Neural progenitor cell (in vitro differentiated cells): ENCODE data around the gene LPXN. TPM values are rescaled to one million over a fixed set of nuclear protein-coding genes. Genes with fewer than 3 reads are reported as not detected.

Experiments
- DNase-seq: peaks from one replicate; pipeline ENCODE4 v3.0.0-alpha.2; 2016; ENCODE audit warnings: low spot score
- H2AFZ ChIP-seq: fragments of 200-600 bp; sonication (generic); replicated peaks from 2 replicates; pipeline ENCODE4 v1.6.1; 2016; ENCODE audit warnings: antibody characterized with exemption
- H3F3A ChIP-seq: fragments of 200-600 bp; sonication (generic); 2 replicates; pipeline ENCODE4 v1.6.1; 2016; ENCODE audit warnings: antibody characterized with exemption, low read depth
- H3K27ac ChIP-seq: fragments of 200-600 bp; sonication (generic); 2 replicates; pipeline ENCODE4 v1.5.1; 2016; ENCODE audit warnings: mild to moderate bottlenecking
- H3K27me3 ChIP-seq: fragments of 200-600 bp; sonication (generic); 2 replicates; pipeline ENCODE4 v1.6.1; 2016; ENCODE audit warnings: mild to moderate bottlenecking, moderate library complexity
- H3K36me3 ChIP-seq: fragments of 200-600 bp; sonication (generic); 2 replicates; pipeline ENCODE4 v1.5.1; 2016
- H3K4me1 ChIP-seq: fragments of 200-600 bp; sonication (generic); 2 replicates; pipeline ENCODE4 v1.6.1; 2016; ENCODE audit warnings: mixed run types
- H3K4me2 ChIP-seq: fragments of 200-600 bp; sonication (generic); 2 replicates; pipeline ENCODE4 v1.6.1; 2016
- H3K4me3 ChIP-seq: fragments of 200-600 bp; sonication (generic); 2 replicates; pipeline ENCODE4 v1.5.1; 2016
- H3K79me2 ChIP-seq: fragments of 200-600 bp; sonication (generic); 2 replicates; pipeline ENCODE4 v1.6.1; 2016; ENCODE audit warnings: low read depth
- H3K9ac ChIP-seq: fragments of 200-600 bp; sonication (generic); 2 replicates; pipeline ENCODE4 v1.6.1; 2016
- H3K9me3 ChIP-seq: fragments of 200-600 bp; sonication (generic); 2 replicates; pipeline ENCODE4 v1.5.1; 2016; ENCODE audit warnings: low read depth
- H4K20me1 ChIP-seq: fragments of 200-600 bp; sonication (generic); 2 replicates; pipeline ENCODE4 v1.6.1; 2016; ENCODE audit warnings: low read depth
- H3K27ac Mint-ChIP-seq: 3 replicates; pipeline ENCODE4 v1.8.0; 2021; ENCODE audit warnings: mixed read lengths
- H3K27me3 Mint-ChIP-seq: 2 replicates; pipeline ENCODE4 v1.8.0; 2022; ENCODE audit warnings: low read depth, mild to moderate bottlenecking, inconsistent platforms, moderate library complexity, mixed read lengths; ENCODE audit not compliant: insufficient read depth
- H3K36me3 Mint-ChIP-seq: 3 replicates; pipeline ENCODE4 v1.8.0; 2021; ENCODE audit warnings: mixed read lengths
- H3K4me1 Mint-ChIP-seq: 3 replicates; pipeline ENCODE4 v1.8.0; 2021; ENCODE audit warnings: mixed read lengths
- H3K4me3 Mint-ChIP-seq: 3 replicates; pipeline ENCODE4 v1.8.0; 2021; ENCODE audit warnings: mild to moderate bottlenecking, moderate library complexity, mixed read lengths
- H3K9me3 Mint-ChIP-seq: 3 replicates; pipeline ENCODE4 v1.8.0; 2020; ENCODE audit warnings: mixed read lengths
- EZH2 ChIP-seq: fragments of 200-600 bp; sonication (generic); IDR thresholded peaks from 2 replicates; pipeline ENCODE4 v1.6.1; 2017; ENCODE audit warnings: antibody characterized with exemption, mild to moderate bottlenecking, moderate library complexity
- EZH2phosphoT487 ChIP-seq: fragments of 200-600 bp; sonication (generic); IDR thresholded peaks from 2 replicates; pipeline ENCODE4 v1.6.1; 2017; ENCODE audit warnings: antibody characterized with exemption
- total RNA-seq: library from RNA; depleted of rRNA; stranded (reverse); fragments of >200 nt; gene quantifications from 2 replicates; pipeline ENCODE4 v1.2.3, GENCODE V29; 2015; ENCODE audit warnings: low replicate concordance
- TF ChIP-seq, protein P1 (sequence below): fragments of 200-600 bp; sonication (generic); IDR thresholded peaks from 2 replicates; pipeline ENCODE4 v1.5.1; 2017; ENCODE audit warnings: antibody characterized with exemption, mild to moderate bottlenecking

The LPXN gene
- total RNA-seq, 1 donor from 2014 or later = 5.0 TPM

- H3K79me2 ChIP-seq = no peaks in the 10 kb centered on the region
- no peaks in the 10 kb centered on the region for H3K4me1 Mint-ChIP-seq
- TF ChIP-seq EZH2phosphoT487 = no peak
- no peak for TF ChIP-seq EZH2
- TF ChIP-seq, protein P1, sequence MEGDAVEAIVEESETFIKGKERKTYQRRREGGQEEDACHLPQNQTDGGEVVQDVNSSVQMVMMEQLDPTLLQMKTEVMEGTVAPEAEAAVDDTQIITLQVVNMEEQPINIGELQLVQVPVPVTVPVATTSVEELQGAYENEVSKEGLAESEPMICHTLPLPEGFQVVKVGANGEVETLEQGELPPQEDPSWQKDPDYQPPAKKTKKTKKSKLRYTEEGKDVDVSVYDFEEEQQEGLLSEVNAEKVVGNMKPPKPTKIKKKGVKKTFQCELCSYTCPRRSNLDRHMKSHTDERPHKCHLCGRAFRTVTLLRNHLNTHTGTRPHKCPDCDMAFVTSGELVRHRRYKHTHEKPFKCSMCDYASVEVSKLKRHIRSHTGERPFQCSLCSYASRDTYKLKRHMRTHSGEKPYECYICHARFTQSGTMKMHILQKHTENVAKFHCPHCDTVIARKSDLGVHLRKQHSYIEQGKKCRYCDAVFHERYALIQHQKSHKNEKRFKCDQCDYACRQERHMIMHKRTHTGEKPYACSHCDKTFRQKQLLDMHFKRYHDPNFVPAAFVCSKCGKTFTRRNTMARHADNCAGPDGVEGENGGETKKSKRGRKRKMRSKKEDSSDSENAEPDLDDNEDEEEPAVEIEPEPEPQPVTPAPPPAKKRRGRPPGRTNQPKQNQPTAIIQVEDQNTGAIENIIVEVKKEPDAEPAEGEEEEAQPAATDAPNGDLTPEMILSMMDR = no peak
- no peaks in the 10 kb centered on the region for H4K20me1 ChIP-seq
- no peak overlapping the region for H2AFZ ChIP-seq
- no peak overlapping the region for H3K27ac ChIP-seq
- H3F3A ChIP-seq = no peaks in the 10 kb centered on the region
- no peak for DNase-seq
- H3K27ac Mint-ChIP-seq = no peak overlapping the region
- H3K4me2 ChIP-seq = no peak overlapping the region
- H3K27me3 ChIP-seq = no peaks in the 10 kb centered on the region
- H3K27me3 Mint-ChIP-seq = no peaks in the 10 kb centered on the region
- H3K9me3 ChIP-seq = no peaks in the 10 kb centered on the region
- H3K4me1 ChIP-seq = no peaks in the 10 kb centered on the region
- H3K36me3 ChIP-seq = no peaks in the 10 kb centered on the region
- H3K9me3 Mint-ChIP-seq = no peaks in the 10 kb centered on the region
- no peaks in the 10 kb centered on the region for H3K36me3 Mint-ChIP-seq
- H3K4me3 ChIP-seq = no peak overlapping the region
- no peak overlapping the region for H3K4me3 Mint-ChIP-seq
- H3K9ac ChIP-seq = no peak overlapping the region
Measured at GRCh38 chr11:58497951-58498350, 77.7 kb downstream of the LPXN start.

GRCh38 chr11:58495906-58496305 is 79.8 kb downstream of the LPXN start:
- no peaks in the 10 kb centered on the region for H3K27me3 Mint-ChIP-seq
- H3K9me3 Mint-ChIP-seq = no peaks in the 10 kb centered on the region
- DNase-seq = no peak

DNA sequence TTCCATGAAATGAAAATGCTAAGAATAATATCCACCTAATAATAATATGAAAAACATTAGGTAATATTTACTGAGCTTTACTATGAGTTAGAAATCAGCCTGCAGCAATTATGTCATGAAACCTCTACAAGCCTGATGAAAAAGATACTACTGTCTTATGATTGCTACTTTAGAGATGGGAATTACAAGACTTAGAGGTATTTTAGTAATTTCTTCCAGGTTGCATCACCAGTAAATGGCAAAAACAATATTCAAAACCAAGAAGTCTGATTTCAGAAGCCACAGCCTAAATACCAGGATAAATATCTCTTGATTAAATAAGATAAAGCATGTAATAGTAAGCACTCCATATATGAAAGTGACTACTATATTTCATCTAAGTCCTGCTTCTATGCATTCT is 81.6 kb downstream of the LPXN start:
- Mint-ChIP-seq H3K4me3 (no peak overlapping the region), H3K27ac (no peak overlapping the region), H3K4me1 (no peaks in the 10 kb centered on the region), H3K27me3 (no peaks in the 10 kb centered on the region), H3K36me3 (no peaks in the 10 kb centered on the region), H3K9me3 (no peaks in the 10 kb centered on the region)
- H3K27me3 ChIP-seq = no peaks in the 10 kb centered on the region
- H3K4me1 ChIP-seq = no peaks in the 10 kb centered on the region
- H3K4me3 ChIP-seq = no peak overlapping the region
- H3F3A ChIP-seq = no peaks in the 10 kb centered on the region
- H3K9ac ChIP-seq = no peak overlapping the region
- no peak overlapping the region for H2AFZ ChIP-seq
- no peak overlapping the region for H3K27ac ChIP-seq
- no peaks in the 10 kb centered on the region for H3K79me2 ChIP-seq
- H3K36me3 ChIP-seq = no peaks in the 10 kb centered on the region
- DNase-seq = no peak
- no peak overlapping the region for H3K4me2 ChIP-seq
- H4K20me1 ChIP-seq = no peaks in the 10 kb centered on the region
- no peaks in the 10 kb centered on the region for H3K9me3 ChIP-seq
- TF ChIP-seq EZH2phosphoT487 (no peak), EZH2 (no peak)
- TF ChIP-seq, protein P1 = no peak

More at GRCh38 chr11:58495906-58496305, 79.8 kb downstream of the LPXN start:
- no peak for TF ChIP-seq EZH2phosphoT487
- TF ChIP-seq EZH2 = no peak
- TF ChIP-seq, protein P1 = no peak
- H3K27me3 ChIP-seq = no peaks in the 10 kb centered on the region
- H3K36me3 ChIP-seq = no peaks in the 10 kb centered on the region
- Mint-ChIP-seq H3K4me3 (no peak overlapping the region), H3K27ac (no peak overlapping the region), H3K36me3 (no peaks in the 10 kb centered on the region), H3K4me1 (no peaks in the 10 kb centered on the region)
- no peak overlapping the region for H3K27ac ChIP-seq
- no peak overlapping the region for H2AFZ ChIP-seq
- H4K20me1 ChIP-seq = no peaks in the 10 kb centered on the region
- H3F3A ChIP-seq = no peaks in the 10 kb centered on the region
- no peaks in the 10 kb centered on the region for H3K4me1 ChIP-seq
- no peak overlapping the region for H3K4me2 ChIP-seq
- no peak overlapping the region for H3K4me3 ChIP-seq
- H3K9ac ChIP-seq = no peak overlapping the region
- no peaks in the 10 kb centered on the region for H3K79me2 ChIP-seq
- H3K9me3 ChIP-seq = no peaks in the 10 kb centered on the region
